LNCaP clone FGC (cell line): Measurements from ENCODE around the gene PGP.
"Not testable (repeated sequence)": the region's sequence is repeated elsewhere in the genome, so short reads cannot be mapped to it uniquely, and the experiment has no call there.

Experiments used
- DNase-seq: peaks from one replicate; pipeline ENCODE4 v3.0.0-alpha.2; 2011; ENCODE audit warnings: low read depth
- H3K4me3 ChIP-seq: 2 replicates; pipeline ENCODE4 v1.5.1; 2011; ENCODE audit warnings: mild to moderate bottlenecking, low read depth, low read length, control low read depth
- CTCF ChIP-seq: IDR thresholded peaks from 2 replicates; pipeline ENCODE4 v1.5.1; 2012; ENCODE audit warnings: mild to moderate bottlenecking; ENCODE audit not compliant: control insufficient read depth, insufficient read depth; ENCODE audit errors: extremely low read depth

Gene PGP

GRCh38 chr16:2204416-2205103, 10.1 kb downstream of the PGP start:
- TF ChIP-seq CTCF: no peak
- peak overlapping the region; percentile 62 for H3K4me3 ChIP-seq
- DNase-seq: no peak

GRCh38 chr16:2203119-2203688, 11.4 kb downstream of the PGP start:
- H3K4me3 ChIP-seq, DNase-seq: not testable (repeated sequence)

- DNase-seq: no peak
- no peak overlapping the region for H3K4me3 ChIP-seq
- TF ChIP-seq CTCF: no peak
Measured at GRCh38 chr16:2200313-2200712, 14.3 kb downstream of the PGP start.

GRCh38 chr16:2199621-2200139, 15.0 kb downstream of the PGP start:
- no peak for TF ChIP-seq CTCF
- H3K4me3 ChIP-seq: no peak overlapping the region
- no peak for DNase-seq

- no peak overlapping the region for H3K4me3 ChIP-seq
- no peak for DNase-seq
- no peak for TF ChIP-seq CTCF
Measured at GRCh38 chr16:2199095-2199494, 15.5 kb downstream of the PGP start.

GRCh38 chr16:2198283-2198682, 16.4 kb downstream of the PGP start:
- no peak for TF ChIP-seq CTCF
- H3K4me3 ChIP-seq: no peak overlapping the region
- DNase-seq: no peak

- no peak for DNase-seq
- no peak overlapping the region for H3K4me3 ChIP-seq
- TF ChIP-seq CTCF: no peak
Measured at GRCh38 chr16:2197765-2198164, 16.9 kb downstream of the PGP start.
